Measurements from ENCODE around the gene MAGEA9B.
"Not testable (repeated sequence)": the region's sequence is repeated elsewhere in the genome, so short reads cannot be mapped to it uniquely, and the experiment has no call there.

Gene MAGEA9B

GRCh38 chrX:149587359-149587758, at the start of gene MAGEA9B:
TSS of gene MAGEA9B (minus strand) at chrX:149587459. CDS start at chrX:149583179, 4,280 bp downstream.
- not testable (repeated sequence) for FAIRE-seq

DNA sequence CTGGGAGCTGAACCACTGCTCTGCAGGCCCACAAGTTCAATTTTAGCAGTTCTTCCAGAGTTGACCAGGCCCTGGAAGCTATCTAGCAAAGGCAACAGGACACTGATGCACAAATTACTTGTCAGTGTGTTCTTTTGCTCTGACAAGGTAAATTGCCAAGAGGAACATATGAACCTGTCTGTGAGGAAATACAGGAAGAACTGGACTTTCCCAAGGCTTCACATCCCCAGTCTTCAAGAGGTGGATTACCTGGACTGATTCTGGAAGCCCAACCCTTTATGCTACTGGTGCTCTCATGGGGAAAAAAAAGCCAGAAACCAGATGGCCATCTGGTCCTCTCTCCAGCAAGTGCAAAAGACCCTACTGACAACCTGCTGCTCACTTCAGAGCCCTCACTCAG, 46.3 kb upstream of the MAGEA9B start:
- no peak for FAIRE-seq

More at GRCh38 chrX:149587359-149587758, at the start of gene MAGEA9B:
- not testable (repeated sequence) for DNase-seq (ENCODE audit: insufficient read length, low spot score)

GRCh38 chrX:149631234-149632165, 44.2 kb upstream of the MAGEA9B start, which contains the start of gene TMEM185A:
TSS of gene TMEM185A (minus strand) at chrX:149631792. CDS start at chrX:149631580, 212 bp downstream.
- FAIRE-seq = peak; percentile 86

More for the DNA sequence above, 46.3 kb upstream of the MAGEA9B start:
- no peak for DNase-seq (ENCODE audit: insufficient read length, low spot score)

DNA sequence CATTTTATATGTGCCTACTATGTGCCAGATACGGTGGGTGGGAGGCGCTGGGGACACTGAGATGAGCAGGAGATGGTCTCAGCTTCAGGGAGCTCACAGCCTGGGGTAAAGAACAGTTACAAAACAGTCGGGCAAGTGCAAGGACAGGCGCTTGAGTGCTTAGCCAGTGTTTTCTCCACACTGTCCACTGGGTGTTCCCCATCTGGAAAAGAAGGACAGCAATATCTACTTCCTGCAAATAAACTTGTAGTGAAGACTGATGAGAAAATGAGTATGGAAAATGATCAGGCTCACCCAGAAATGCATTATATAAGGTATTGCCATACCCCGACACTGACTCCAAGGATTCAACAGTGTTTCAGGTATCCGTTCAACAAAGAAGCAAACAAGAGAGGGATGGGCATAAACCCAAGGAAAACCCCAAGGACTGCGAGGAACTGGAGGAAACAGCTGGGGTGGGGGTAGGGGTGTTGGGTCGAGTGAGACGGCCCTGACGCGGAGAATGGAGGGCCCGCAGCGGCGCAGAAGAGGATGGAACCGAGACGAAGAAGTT, 43.5 kb upstream of the MAGEA9B start:
- DNase-seq (ENCODE audit: insufficient read length, low spot score) (no peak), FAIRE-seq (peak; percentile 89)

More at GRCh38 chrX:149631234-149632165, 44.2 kb upstream of the MAGEA9B start, which contains the start of gene TMEM185A:
- DNase-seq (ENCODE audit: insufficient read length, low spot score) = peak; percentile 37

- FAIRE-seq = no peak
- no peak for DNase-seq (ENCODE audit: insufficient read length, low spot score)
Measured at GRCh38 chrX:149629730-149630387, 42.6 kb upstream of the MAGEA9B start.

DNA sequence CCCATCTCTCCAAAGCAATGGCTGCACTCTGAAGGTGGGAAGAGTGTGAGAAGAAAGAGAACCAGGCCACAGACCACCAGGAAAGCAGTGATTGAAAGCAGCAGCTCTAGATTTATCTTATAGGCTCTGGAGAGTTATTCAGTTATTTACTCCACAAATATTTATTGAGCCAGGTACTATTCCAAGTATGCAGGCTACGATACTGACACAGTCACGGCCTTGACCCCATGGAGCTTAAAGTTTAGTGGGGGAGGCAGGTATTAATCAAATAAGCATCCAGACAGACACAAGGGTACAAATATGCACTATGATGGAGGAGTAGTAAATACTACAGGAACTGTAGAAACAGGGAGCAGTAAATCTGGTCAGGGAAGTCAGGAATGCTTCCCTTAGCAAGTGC, 41.5 kb upstream of the MAGEA9B start:
- FAIRE-seq (no peak), DNase-seq (ENCODE audit: insufficient read length, low spot score) (no peak)

GRCh38 chrX:149628280-149628679, 41.0 kb upstream of the MAGEA9B start:
- no peak for FAIRE-seq
- no peak for DNase-seq (ENCODE audit: insufficient read length, low spot score)

- FAIRE-seq; DNase-seq (ENCODE audit: insufficient read length, low spot score): not testable (repeated sequence)
Measured at GRCh38 chrX:149626829-149627228, 39.6 kb upstream of the MAGEA9B start.

DNA sequence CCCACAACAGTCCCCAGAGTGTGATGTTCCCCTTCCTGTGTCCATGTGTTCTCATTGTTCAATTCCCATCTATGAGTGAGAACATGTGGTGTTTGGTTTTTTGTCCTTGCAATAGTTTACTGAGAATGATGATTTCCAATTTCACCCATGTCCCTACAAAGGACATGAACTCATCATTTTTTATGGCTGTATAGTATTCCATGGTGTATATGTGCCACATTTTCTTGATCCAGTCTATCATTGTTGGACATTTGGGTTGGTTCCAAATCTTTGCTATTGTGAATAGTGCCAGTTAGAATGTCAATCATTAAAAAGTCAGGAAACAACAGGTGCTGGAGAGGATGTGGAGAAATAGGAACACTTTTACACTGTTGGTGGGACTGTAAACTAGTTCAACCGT, 32.4 kb upstream of the MAGEA9B start:
- not testable (repeated sequence) for DNase-seq (ENCODE audit: insufficient read length, low spot score); FAIRE-seq

DNA sequence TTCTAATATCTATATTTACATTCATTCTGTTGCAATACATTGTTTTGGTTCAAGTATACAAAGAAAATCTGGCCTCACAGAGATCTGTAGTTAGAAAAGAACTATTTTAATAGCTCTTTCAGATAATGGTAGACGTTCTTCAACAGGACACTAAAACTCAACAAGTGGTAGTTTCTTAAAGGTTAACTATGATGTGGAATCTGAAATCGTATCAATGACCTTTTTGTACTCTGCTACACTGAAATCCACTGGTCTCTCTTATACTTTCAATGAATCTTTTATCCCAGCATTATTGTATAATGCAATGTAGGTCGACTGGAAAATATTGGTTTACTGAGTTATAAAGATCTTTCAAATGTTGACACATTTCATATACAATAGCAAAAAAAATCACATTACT, 31.6 kb upstream of the MAGEA9B start:
- DNase-seq (ENCODE audit: insufficient read length, low spot score) (no peak), FAIRE-seq (peak; percentile 28)

- FAIRE-seq (no peak), DNase-seq (ENCODE audit: insufficient read length, low spot score) (no peak)
Measured at GRCh38 chrX:149611623-149612175, 24.4 kb upstream of the MAGEA9B start.

DNA sequence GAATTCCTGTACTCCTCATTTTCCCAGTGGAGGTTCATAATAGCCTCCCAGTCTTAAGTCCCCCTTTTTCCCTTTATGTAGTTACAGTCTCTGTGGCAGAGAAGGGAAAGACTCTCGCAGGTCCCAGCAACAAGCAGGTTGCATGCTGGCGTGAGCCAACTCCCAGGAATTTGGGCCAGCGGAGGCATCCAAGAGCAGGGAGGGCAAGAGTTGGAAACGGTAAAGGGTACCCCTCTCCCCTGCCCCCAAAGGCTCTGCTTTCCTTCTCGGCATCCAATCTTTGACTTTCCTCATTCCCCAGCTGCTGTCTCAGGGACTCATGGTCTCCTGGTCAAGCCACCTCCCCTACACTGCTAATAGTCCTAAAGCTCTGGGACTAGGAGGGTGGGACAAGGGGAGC, 23.3 kb upstream of the MAGEA9B start:
- DNase-seq (ENCODE audit: insufficient read length, low spot score) (no peak), FAIRE-seq (no peak)

- FAIRE-seq = no peak
Measured at GRCh38 chrX:149607699-149608098, 20.4 kb upstream of the MAGEA9B start.

GRCh38 chrX:149605248-149605885, 18.1 kb upstream of the MAGEA9B start:
- FAIRE-seq; DNase-seq (ENCODE audit: insufficient read length, low spot score): not testable (repeated sequence)

More at GRCh38 chrX:149607699-149608098, 20.4 kb upstream of the MAGEA9B start:
- DNase-seq (ENCODE audit: insufficient read length, low spot score) = no peak

DNA sequence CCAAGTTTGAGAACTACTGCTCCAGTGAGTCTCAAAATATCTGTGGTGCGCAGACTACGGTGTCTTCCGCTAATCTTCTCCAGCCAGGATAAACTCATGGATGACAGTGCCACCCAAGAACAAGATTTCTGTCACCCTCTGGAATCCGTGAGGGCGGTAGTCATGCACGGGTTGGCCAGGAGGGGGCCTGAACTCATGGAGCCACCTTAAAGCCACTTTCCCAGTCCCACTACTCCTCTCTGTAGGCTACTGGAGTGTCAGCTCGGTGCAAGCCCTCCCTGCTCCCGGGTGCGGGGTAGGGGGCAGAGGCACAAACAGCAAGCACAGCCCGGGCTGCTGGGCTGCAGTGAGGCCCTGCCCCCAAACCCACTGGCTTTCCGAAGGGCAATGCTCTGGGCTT, 11.3 kb upstream of the MAGEA9B start:
- not testable (repeated sequence) for FAIRE-seq; DNase-seq (ENCODE audit: insufficient read length, low spot score)

DNA sequence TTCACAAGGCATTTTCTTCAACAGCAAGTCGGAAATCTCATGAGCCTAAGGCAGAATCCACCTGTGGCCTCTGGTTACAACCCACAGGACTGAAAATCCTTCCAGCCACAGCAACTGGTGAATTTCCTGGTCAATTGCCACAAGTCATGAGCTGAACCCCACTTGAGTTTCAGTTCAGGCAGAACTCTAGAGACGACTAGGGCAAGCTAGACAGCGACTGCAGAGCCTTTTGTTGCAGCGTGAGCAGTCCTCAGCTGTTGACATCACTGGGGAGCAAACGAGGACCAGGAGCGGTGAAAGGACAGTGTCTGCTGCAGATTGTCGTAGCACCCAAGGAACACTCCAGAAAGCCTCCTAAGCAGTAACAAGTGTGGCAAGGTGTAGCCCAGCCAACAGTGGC, 8.7 kb upstream of the MAGEA9B start:
- DNase-seq (ENCODE audit: insufficient read length, low spot score); FAIRE-seq: not testable (repeated sequence)

- not testable (repeated sequence) for FAIRE-seq; DNase-seq (ENCODE audit: insufficient read length, low spot score)
Measured at GRCh38 chrX:149595214-149595613, 8.0 kb upstream of the MAGEA9B start, which contains the start of gene HSFX2. TSS of gene HSFX2 (minus strand) at chrX:149595314. CDS start at chrX:149594700, 614 bp downstream.

DNA sequence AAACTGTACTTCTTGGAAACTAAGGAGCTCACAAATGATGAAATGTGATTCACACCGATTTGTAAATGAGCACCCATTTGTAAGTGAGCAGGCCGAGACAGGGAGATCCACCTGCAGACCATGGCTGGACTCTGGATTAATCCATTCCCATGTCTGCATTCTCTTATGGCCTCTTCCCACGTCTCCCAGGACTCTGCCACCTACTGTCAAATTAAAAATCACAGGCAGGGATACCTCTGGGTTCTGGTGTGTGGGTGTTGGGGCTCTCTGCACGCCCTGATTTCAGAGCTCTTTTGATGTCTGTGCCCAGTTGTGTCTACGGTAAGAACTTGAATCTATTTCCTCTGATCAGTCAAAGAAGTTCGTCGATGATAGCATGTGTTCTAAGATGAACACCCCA, 3.7 kb upstream of the MAGEA9B start:
- FAIRE-seq; DNase-seq (ENCODE audit: insufficient read length, low spot score): not testable (repeated sequence)

DNA sequence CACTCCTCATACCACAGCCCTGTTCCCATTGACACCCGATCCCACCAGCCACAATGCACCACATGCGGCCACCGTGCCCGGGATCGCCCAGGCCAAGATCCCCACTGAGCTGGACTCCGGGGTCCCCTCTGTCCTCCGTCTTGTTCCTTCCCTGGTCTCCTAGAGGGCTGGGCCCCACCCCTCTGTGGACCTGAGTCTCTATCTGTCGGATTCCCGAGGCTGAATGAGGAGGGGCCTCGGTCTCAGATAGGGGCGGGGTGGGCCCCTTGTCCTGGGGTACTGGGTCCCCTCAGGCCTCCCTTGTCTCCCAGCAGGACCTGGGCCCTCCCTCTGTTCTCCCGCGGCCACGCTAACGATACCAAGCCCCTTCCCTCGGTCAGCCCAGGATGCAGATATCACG, 1.6 kb downstream of the MAGEA9B start:
- FAIRE-seq; DNase-seq (ENCODE audit: insufficient read length, low spot score): not testable (repeated sequence)

DNA sequence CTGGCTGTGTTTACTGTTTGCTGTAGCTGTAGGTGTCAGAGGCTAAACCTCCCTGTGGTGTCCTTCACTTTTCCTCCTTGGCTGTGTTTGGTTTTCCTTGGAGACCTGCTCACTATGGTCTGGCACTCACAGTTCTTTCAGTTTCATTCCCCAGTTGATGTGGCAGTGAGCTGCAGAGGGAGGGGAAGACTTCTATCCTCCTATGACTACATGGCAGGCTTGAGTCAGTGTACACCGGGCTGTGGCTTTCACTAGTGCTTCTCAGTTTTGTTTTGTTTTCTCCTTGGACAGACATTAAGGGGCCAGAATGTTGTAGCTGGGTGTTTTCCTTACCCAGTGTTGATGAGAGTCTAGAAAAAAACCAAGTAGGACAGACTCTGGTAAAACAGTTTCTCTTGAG, 13.8 kb downstream of the MAGEA9B start:
- FAIRE-seq; DNase-seq (ENCODE audit: insufficient read length, low spot score): not testable (repeated sequence)
